ENCODE measurements around the gene C6orf47. TPM values are rescaled to one million over a fixed set of nuclear protein-coding genes. Genes with fewer than 3 reads are reported as not detected.

The C6orf47 gene
- total and polyA plus RNA-seq, 2 of the 13 experiments (the other 11 are each of a cell fraction or from before 2014, with no cell fraction given): 1.7 to 18.1 TPM

GRCh38 chr6:31658158-31658688 is 2.4 kb downstream of the C6orf47 start (continued):
- TF ChIP-seq ARID4A (CRISPR knock-in tag; IDR thresholded peaks at IDR 0.05; ENCODE audit: borderline replicate concordance) (peak; percentile 11; the same call in 1 of the 2 replicates), AKNA (CRISPR knock-in tag; IDR thresholded peaks at IDR 0.05; ENCODE audit: borderline replicate concordance) (0 out of 2 replicates have a peak, but pooled peaks have one; percentile 37), SRY (CRISPR knock-in tag; IDR thresholded peaks at IDR 0.05) (0 out of 2 replicates have a peak, but pooled peaks have one; percentile 51), HNF4G (IDR thresholded peaks at IDR 0.05; ENCODE audit: borderline replicate concordance, low read depth, low read length) (no peak), HNF4G (CRISPR knock-in tag; IDR thresholded peaks at IDR 0.05; ENCODE audit: borderline replicate concordance, low read depth) (0 out of 2 replicates have a peak, but pooled peaks have one; percentile 23), NRL (CRISPR knock-in tag; IDR thresholded peaks at IDR 0.05; ENCODE audit: borderline replicate concordance) (no peak), MAFF (IDR thresholded peaks at IDR 0.05; ENCODE audit: low read depth, low read length) (peak; percentile 76), CENPBD1 (CRISPR knock-in tag; IDR thresholded peaks at IDR 0.05; ENCODE audit: borderline replicate concordance, low read depth) (0 out of 2 replicates have a peak, but pooled peaks have one; percentile 47), PAF1 (CRISPR knock-in tag; IDR thresholded peaks at IDR 0.05) (peak; percentile 16; the same call in 1 of the 2 replicates), ERF (CRISPR knock-in tag; IDR thresholded peaks at IDR 0.05) (0 out of 2 replicates have a peak, but pooled peaks have one; percentile 39), SIN3A (IDR thresholded peaks at IDR 0.05; ENCODE audit: borderline replicate concordance, low read depth, low read length) (0 out of 2 replicates have a peak, but pooled peaks have one; percentile 10), TERF1 (CRISPR knock-in tag; IDR thresholded peaks at IDR 0.05) (no peak), EEA1 (CRISPR knock-in tag; IDR thresholded peaks at IDR 0.05; ENCODE audit: borderline replicate concordance) (no peak), ZGPAT (CRISPR knock-in tag; IDR thresholded peaks at IDR 0.05) (0 out of 2 replicates have a peak, but pooled peaks have one; percentile 25), ZSCAN9 (CRISPR knock-in tag; IDR thresholded peaks at IDR 0.05; ENCODE audit: borderline replicate concordance) (no peak), CAMTA2 (CRISPR knock-in tag; IDR thresholded peaks at IDR 0.05; ENCODE audit: borderline replicate concordance) (0 out of 2 replicates have a peak, but pooled peaks have one; percentile 32)

Data from HepG2 (cell line).